SU-DHL-6 (cell line): ENCODE results near the gene ACACA.

Experiments
- EZH2phosphoT487 ChIP-seq: fragments of 200-600 bp; sonication (generic), shearing (Covaris generic); conservative IDR thresholded peaks from 2 replicates; pipeline ENCODE4 v1.6.1; 2018; ENCODE audit warnings: mild to moderate bottlenecking, antibody characterized with exemption, low read length, moderate library complexity, mixed read lengths
- TF ChIP-seq, protein P1 (sequence below): fragments of 200-600 bp; sonication (generic); IDR thresholded peaks from one replicate; pipeline ENCODE4 v1.5.1; 2017; ENCODE audit warnings: antibody characterized with exemption, mild to moderate bottlenecking, low read length, moderate library complexity; ENCODE audit not compliant: insufficient read depth, poor library complexity, severe bottlenecking

DNA sequence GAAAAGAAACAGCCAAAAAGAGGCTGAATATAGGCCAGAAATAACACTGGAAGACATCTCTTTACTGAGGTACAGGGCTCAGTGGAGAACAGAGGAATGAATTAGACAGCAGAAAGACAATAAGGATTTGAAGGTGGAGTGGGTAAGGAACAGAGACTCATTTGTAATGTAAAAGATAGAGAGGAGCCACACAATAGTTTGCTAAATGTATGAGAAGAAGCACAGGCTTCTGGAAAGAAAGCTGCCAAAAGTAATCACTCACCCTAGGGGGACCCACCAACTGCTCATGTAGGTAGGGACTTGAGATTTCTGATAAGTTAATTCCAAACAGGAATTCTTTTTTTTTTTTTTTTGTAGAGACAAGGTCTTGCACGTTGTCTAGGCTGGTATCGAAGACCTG, 271.1 kb downstream of the ACACA start:
- TF ChIP-seq, protein P1, sequence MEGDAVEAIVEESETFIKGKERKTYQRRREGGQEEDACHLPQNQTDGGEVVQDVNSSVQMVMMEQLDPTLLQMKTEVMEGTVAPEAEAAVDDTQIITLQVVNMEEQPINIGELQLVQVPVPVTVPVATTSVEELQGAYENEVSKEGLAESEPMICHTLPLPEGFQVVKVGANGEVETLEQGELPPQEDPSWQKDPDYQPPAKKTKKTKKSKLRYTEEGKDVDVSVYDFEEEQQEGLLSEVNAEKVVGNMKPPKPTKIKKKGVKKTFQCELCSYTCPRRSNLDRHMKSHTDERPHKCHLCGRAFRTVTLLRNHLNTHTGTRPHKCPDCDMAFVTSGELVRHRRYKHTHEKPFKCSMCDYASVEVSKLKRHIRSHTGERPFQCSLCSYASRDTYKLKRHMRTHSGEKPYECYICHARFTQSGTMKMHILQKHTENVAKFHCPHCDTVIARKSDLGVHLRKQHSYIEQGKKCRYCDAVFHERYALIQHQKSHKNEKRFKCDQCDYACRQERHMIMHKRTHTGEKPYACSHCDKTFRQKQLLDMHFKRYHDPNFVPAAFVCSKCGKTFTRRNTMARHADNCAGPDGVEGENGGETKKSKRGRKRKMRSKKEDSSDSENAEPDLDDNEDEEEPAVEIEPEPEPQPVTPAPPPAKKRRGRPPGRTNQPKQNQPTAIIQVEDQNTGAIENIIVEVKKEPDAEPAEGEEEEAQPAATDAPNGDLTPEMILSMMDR, result no peak
- no peak for TF ChIP-seq EZH2phosphoT487
